ENCODE results near the gene CSH1.
"Not testable (repeated sequence)": the region's sequence is repeated elsewhere in the genome, so short reads cannot be mapped to it uniquely, and the experiment has no call there.

CSH1 gene

DNA sequence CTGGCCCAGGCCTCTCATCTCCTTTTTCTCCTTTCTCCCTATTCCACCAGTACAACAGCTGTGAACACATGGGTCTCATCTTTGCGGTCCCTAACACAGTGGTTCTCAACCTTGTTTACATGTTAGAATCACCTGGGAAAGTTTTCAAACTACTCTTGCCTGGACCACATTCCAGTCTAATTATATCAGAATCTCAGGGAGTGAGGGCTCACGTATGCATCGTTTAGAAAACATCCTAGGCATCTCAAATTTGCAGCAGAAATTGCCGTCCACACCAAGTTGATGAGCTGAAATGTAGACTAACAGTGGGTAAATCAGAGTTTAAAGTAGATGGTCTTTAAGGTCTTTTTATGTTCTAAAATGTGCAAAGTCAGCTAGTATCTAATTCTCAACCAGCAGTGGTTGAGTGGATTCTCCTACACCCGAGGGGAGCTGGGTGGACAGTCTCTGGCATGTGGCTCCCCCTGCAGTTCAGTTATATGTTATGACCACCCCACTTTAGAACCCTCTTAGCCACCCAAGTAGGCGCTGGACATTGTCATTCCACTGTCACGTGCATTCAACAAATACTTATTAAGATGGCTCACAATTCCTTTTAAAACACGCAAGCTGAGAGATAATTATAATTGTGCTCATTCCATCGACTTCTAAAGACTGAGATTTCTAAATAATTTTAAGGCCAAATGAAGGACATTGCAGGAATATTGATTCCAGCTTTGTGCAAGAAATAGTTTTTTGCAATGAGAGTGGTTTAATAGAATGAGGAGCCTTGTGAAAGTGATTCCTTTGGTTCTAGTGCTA, 26.7 kb downstream of the CSH1 start:
- not testable (repeated sequence) for DNase-seq (ENCODE audit: low read depth in 2 of 2)

DNA sequence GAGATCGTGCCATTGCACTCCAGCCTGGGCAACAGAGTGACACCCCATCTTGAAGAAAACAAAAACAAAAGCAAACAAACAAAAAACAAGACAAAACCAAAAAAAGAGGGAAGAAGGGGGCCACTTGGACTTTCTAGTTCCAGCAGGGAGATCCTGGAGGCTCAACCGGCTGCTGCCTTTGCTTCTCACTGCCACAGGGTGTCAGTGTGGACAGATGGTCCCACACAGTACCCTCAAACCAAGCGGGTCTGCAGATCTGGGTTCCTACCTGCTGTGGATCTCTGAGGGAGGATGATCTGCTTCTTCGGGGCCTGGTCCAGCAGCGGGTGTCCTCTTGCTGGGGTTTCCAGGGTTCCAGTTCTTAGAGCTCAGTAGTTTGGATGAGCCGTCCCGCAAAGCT, 29.7 kb downstream of the CSH1 start:
- not testable (repeated sequence) for DNase-seq (ENCODE audit: low read depth in 2 of 2)

DNA sequence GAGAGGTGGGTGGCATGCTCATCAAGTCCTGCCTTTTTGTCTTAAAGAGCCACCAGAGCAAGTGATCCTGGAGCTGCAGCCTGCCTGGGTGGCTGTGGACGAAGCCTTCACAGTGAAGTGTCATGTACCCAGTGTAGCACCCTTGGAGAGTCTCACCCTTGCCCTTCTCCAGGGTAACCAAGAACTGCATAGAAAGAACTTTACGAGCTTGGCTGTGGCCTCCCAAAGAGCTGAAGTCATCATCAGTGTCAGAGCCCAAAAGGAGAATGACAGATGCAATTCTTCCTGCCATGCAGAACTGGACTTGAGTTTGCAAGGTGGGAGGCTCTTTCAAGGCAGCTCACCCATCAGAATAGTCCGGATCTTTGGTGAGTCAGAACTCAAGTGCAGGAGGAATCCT, 37.1 kb downstream of the CSH1 start:
- DNase-seq (ENCODE audit: low read depth in 2 of 2) = no peak

GRCh38 chr17:63856425-63856824, 39.9 kb downstream of the CSH1 start:
- DNase-seq (ENCODE audit: low read depth in 2 of 2) = not testable (repeated sequence)

DNA sequence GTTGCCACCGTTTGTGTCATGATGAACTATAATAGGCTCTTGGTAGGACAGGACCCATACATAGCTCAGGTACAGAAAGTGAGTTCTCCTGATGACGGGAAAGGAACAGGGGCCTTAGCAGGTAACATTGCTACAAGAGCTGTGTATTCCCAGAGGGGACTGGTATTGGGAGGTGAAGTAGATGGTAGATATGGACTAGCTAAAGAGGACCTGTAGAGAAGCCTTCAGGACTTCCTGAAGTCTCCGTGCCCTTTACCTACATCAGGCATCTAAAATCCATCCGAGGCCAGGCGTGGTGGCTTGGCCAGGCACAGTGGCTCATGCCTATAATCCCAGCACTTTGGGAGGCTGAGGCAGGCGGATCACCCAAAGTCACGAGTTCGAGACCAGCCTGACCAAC, 41.2 kb downstream of the CSH1 start:
- DNase-seq (ENCODE audit: low read depth in 2 of 2) = no peak

DNA sequence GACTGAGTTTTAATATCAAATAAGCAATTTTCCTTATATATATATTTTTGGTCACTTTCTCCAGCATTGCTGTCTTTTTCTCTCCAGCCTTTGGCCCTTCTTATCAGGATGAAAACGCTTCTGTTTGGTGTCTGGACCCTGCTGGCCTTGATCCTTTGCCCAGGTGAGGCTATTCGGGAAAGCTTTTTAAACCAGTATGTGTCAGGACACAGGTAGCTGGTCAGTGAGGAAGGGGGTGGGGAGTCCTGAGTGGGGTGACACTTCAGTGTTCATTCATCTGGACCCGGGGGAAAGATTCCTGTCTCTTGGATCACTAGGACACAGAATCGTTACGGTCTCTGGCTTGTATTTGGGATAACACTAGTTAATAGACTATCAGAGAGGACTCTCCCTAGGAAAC, 41.7 kb downstream of the CSH1 start:
- no peak for DNase-seq (ENCODE audit: low read depth in 2 of 2)

DNA sequence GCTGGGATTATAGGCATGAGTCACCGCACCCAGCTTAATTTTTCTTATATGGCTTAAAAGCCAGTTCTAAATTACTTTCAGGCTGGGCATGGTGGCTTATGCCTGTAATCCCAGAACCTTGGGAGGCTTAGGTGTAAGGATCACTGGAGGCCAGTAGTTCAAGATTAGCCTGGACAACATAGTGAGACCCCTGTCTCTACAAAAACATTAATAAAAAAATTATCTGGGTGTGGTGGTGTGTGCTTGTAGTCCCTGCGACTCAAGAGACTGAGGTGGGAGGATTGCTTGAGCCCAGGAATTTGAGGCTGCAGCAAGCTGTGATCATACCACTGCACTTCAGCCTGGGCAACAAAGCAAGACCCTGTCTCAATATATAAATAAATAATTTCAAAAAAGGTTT, 43.1 kb downstream of the CSH1 start:
- no peak for DNase-seq (ENCODE audit: low read depth in 2 of 2)

DNA sequence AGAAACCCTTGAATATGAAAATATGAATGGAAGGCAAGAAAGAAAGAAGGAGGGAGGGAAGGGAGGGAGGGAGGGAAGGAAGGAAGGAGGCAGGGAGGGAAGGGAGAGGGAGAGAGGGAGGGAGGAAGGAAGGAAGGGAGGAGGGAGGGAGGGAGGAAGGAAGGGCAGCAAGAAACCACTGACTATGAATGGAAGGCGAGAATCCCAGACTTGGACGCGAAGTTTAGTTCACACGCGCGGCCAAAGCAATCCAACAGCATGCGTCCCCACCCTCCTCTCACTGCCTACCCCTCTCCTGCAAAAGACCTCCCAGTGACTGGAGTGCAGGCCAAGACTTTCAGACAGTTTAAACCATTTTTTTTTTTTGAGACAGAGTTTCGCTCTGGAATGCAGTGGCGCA, 46.0 kb downstream of the CSH1 start:
- DNase-seq (ENCODE audit: low read depth in 2 of 2) = no peak

DNA sequence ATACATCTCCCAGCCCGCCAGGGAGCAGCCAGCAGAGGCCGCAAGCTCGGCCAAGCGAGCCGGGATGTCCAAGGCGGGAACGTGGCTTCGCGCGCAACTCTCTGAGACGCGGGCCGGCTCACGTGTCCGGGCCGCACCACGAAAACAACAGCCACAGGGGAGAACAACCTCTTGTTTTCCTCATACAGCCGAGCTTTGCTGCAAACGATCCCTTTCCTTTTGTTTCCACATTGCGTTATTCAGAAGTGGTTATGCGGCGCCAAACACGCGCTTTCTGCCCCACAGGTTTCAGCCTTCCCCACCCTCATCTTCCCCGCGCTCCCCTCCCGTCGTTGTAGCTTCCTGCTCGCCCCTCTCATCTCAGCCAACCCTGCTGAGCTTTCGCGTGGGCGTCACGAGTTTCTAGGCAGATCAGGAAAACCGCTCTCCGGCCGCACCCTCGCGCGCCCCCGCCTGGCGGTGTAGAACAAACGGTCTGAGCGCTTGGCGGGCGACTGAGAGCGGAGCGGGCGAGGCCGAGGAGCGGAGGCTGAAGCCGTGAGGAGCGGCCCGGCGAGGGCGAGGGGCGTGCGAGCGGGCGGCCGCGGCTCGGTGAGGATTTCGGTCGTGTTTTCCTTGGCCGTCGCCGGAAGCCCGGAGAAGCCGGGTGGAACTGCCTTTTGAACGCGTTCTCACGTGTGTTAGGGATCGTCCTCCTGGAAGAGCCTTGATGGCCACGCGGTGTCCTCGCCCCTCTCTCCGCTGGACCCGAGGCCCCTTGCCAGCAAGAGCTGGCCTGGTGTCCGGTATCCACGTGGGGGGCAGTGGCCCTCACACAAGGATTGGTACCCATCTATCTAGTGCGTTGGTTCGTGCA, 47.3 kb downstream of the CSH1 start:
- peak; percentile 90 to 93 for DNase-seq (ENCODE audit: low read depth in 2 of 2)

DNA sequence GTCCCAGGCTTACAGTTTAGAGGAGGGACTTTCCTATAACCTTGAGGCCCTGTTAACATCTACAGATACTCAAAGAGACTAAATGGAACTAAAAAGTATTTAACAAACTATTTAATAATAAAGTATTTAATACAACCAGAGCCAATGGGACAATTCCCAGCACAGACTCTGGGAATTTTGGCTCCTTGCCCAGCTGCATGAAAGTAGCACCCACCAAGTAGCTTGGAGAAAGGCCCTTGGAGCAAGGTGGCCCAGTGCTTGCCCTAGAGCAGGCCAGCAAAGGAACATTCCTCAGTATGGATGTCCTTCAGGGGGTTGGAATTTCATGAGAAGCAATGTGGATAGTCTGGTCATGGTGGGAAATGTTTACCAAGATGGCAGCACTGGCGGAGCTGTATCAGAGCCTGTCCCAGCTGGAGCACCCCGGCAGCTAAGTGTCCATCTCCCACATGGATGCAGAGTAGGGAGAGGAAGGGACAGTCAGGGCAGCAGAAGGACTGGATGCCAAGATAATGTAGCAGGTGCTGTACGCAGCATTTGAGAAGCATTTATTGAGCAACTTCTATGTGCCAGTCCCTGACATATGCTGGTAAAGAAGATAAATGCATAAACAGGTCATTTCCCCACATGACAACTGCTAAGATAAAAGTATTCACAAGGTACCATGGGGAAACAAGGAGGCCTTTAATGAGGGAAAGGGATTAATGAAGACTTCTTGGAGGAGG, 48.7 kb downstream of the CSH1 start:
- no peak for DNase-seq (ENCODE audit: low read depth in 2 of 2)

GRCh38 chr17:63845509-63845908, 50.9 kb downstream of the CSH1 start:
- DNase-seq (ENCODE audit: low read depth in 2 of 2) = no peak

Measured in activated CD8-positive, alpha-beta memory T cell treated with anti-CD3 and anti-CD28 coated beads for 4 hours (primary cell).